Left lung (tissue), 10 donors: ENCODE data around the gene SETMAR. TPM values are rescaled to one million over a fixed set of nuclear protein-coding genes. Genes with fewer than 3 reads are reported as not detected.
A peak's percentile ranks its signal among the peaks of the same experiment; 100 is the strongest.
"Not testable (repeated sequence)": the region's sequence is repeated elsewhere in the genome, so short reads cannot be mapped to it uniquely, and the experiment has no call there.

Experiments used
- ATAC-seq: fragments of 200-7000 bp; cut with Tn5 transposase; one replicate; pipeline ENCODE4 v1.9.1; 2020; ENCODE audit warnings: moderate library complexity
- DNase-seq, 4 donors: peaks; one replicate each; pipeline ENCODE4 v3.0.0-alpha.2; 2013 to 2020
- H3K27ac ChIP-seq, 2 donors: fragments of 200-600 bp; sonication (generic) in 1 of 2; one replicate each; pipeline versions ENCODE4 v1.5.0 to v1.8.0; 2020 to 2021
- H3K27me3 ChIP-seq, 2 donors: fragments of 200-600 bp; sonication (generic) in 1 of 2; one replicate each; pipeline versions ENCODE4 v1.5.0 to v1.8.0; 2020 to 2021
- H3K36me3 ChIP-seq, 2 donors: fragments of 200-600 bp; sonication (generic) in 1 of 2; one replicate each; pipeline versions ENCODE4 v1.5.0 to v1.8.0; 2020 to 2021
- H3K4me1 ChIP-seq, 2 donors: fragments of 200-600 bp; one replicate each; pipeline ENCODE4 v1.8.0; 2021
- H3K4me3 ChIP-seq, 2 donors: fragments of 200-600 bp; sonication (generic) in 1 of 2; one replicate each; pipeline versions ENCODE4 v1.5.0 to v1.8.0; 2020 to 2021; ENCODE audit warnings: mild to moderate bottlenecking in 1 of 2
- H3K9me3 ChIP-seq, 2 donors: fragments of 200-600 bp; sonication (generic) in 1 of 2; one replicate each; pipeline versions ENCODE4 v1.5.0 to v1.8.0; 2020 to 2021
- intact Hi-C, 2 donors: fragments of 100-400 bp; cut with DNase I; formaldehyde crosslinking; loops; one replicate each; pipeline versions ENCODE4 v1.11.2 to v1.14.2; 2022
- polyA plus RNA-seq, 6 donors: library from polyadenylated mRNA; unstranded; fragments of 120-200 nt; gene quantifications; one replicate each; pipeline ENCODE4 v1.2.1, GENCODE V29; 2013; ENCODE audit not compliant: insufficient read length in 6 of 6
- total RNA-seq, 2 donors: library from RNA; stranded (reverse); fragmentation: NEBNext Ultra II Directional; extraction: Animal tissue kit (Norgen Biotek cat#: 25700); gene quantifications; one replicate each; pipeline ENCODE4 v1.2.1, GENCODE V29; 2021
- TF ChIP-seq, protein P1 (sequence below), 2 donors: fragments of 200-600 bp; sonication (generic) in 1 of 2; IDR thresholded peaks; one replicate each; pipeline versions ENCODE4 v1.5.0 to v1.8.0; 2021; ENCODE audit warnings: antibody characterized with exemption in 2 of 2
- donor health status: DM: no; HTN: yes; CAD: no.
- donor health status: DM: no; HTN: no; CAD: no.

SETMAR gene
- total and polyA plus RNA-seq, 8 donors, result 12.8 to 42.5 (median 37.4) TPM

DNA sequence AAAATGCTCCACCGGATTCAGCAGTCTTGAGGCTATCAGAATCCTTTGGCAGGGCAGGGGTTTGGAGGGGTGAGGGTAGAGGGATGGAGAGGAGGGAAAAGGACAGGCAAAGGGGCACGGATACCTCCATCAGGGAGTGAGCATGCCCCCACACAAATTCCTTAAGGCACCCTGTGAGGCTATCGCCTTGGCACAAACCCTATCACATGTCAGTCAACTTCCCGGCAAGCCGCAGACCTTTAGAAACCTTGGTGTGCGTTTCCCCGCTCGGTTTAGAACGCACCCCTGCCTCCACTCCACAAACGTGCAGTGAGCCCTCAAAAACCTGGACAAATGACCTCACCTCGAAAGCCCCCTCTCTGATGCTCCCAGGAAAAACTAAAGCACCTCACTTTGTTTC lies 422 bp upstream of the SETMAR start:
- no peaks in the 10 kb centered on the region for H3K9me3 ChIP-seq
- ATAC-seq (no peak), DNase-seq (no peak)
- H3K4me3 ChIP-seq, result peak overlapping the region; percentile 59 to 65
- H3K36me3 ChIP-seq, result no peaks in the 10 kb centered on the region
- peak overlapping the region; percentile 90 to 94 for H3K27ac ChIP-seq
- H3K4me1 ChIP-seq, result peaks cover 22 to 23% of the 10 kb centered on the region in 2 donors
- intact Hi-C loops, result no loop called here
- no peaks in the 10 kb centered on the region for H3K27me3 ChIP-seq
- TF ChIP-seq, protein P1, sequence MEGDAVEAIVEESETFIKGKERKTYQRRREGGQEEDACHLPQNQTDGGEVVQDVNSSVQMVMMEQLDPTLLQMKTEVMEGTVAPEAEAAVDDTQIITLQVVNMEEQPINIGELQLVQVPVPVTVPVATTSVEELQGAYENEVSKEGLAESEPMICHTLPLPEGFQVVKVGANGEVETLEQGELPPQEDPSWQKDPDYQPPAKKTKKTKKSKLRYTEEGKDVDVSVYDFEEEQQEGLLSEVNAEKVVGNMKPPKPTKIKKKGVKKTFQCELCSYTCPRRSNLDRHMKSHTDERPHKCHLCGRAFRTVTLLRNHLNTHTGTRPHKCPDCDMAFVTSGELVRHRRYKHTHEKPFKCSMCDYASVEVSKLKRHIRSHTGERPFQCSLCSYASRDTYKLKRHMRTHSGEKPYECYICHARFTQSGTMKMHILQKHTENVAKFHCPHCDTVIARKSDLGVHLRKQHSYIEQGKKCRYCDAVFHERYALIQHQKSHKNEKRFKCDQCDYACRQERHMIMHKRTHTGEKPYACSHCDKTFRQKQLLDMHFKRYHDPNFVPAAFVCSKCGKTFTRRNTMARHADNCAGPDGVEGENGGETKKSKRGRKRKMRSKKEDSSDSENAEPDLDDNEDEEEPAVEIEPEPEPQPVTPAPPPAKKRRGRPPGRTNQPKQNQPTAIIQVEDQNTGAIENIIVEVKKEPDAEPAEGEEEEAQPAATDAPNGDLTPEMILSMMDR (IDR thresholded peaks at IDR 0.05), result no peak

DNA sequence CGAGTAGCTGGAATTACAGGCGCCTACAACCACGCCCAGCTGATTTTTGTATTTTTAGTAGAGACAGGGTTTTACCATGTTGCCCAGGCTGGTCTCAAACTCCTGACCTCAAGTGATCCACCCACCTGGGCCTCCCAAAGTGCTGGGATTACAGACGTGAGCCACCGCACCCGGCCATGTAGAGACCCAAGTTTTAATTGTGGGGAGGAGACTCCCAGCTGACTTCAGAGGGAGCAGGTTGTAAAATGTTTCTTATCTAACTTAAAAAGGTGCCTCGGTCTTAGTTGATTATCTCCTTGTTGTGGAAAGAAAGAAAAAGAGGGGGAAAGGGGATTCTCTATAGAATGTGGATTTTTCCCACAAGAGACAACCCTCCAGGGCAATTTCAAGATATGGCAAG lies 2.0 kb downstream of the SETMAR start:
- H3K4me1 ChIP-seq, result peaks cover 22 to 30% of the 10 kb centered on the region in 2 donors

DNA sequence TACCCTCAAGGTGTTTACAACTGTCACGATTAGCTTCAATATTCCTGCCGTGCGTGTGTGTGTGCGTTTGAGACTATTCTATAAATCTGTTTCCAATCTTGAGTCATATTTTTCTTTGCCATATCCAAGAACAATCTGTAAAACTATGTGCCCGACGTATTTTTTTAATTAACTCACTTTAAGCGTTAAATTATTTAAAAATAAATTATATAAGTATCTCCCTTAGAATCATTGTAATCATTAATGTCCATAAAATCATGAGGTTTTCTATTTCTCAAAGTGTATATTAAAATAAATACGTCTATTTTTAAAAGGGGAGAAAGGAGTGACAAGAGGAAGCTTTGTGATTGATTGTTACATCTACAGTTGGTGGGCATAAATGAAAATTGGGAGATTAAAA lies 2.9 kb downstream of the SETMAR start:
- intact Hi-C loops, result no loop called here
- peaks cover 22 to 30% of the 10 kb centered on the region in 2 donors for H3K4me1 ChIP-seq

More for the DNA sequence above, 2.0 kb downstream of the SETMAR start:
- ATAC-seq, H3K36me3 ChIP-seq, DNase-seq, H3K4me3 ChIP-seq, H3K27ac ChIP-seq, intact Hi-C loops, H3K9me3 ChIP-seq, H3K27me3 ChIP-seq: not testable (repeated sequence)

DNA sequence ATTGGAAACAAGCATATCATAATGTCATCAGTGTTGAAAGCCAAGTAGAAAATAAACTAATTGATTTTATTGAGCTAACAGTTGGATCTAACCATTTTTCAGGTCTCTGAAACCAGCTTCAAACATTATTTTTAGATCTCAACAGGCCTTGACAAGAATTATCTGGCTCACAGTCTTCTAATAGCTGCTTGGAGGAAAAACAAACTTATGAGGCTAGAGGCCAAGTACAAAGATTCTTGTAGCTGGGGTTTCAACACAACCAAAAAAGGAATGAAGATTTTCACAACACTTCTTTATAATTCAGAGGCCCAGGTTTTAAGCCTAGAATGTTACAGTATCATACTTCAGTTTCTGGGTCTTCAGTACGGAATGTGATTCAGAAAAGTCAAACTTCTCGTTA lies 3.7 kb downstream of the SETMAR start:
- no peaks in the 10 kb centered on the region for H3K9me3 ChIP-seq
- TF ChIP-seq, protein P1 (IDR thresholded peaks at IDR 0.05), result no peak
- ATAC-seq (no peak), DNase-seq (peak in 2 of 4 donors; percentile 49 to 61)
- intact Hi-C loops, result no loop called here
- H3K4me1 ChIP-seq, result peaks cover 22 to 30% of the 10 kb centered on the region in 2 donors
- no peaks in the 10 kb centered on the region for H3K27me3 ChIP-seq
- no peaks in the 10 kb centered on the region for H3K36me3 ChIP-seq
- H3K27ac ChIP-seq, result peak overlapping the region; percentile 9 to 60
- no peak overlapping the region for H3K4me3 ChIP-seq

More for the DNA sequence above, 2.9 kb downstream of the SETMAR start:
- no peak for DNase-seq
- TF ChIP-seq, protein P1 (IDR thresholded peaks at IDR 0.05), result no peak
- H3K36me3 ChIP-seq, result no peaks in the 10 kb centered on the region
- no peaks in the 10 kb centered on the region for H3K27me3 ChIP-seq
- no peak for ATAC-seq
- no peak overlapping the region for H3K4me3 ChIP-seq
- H3K9me3 ChIP-seq, result no peaks in the 10 kb centered on the region
- H3K27ac ChIP-seq, result peak overlapping the region; percentile 9 to 60

DNA sequence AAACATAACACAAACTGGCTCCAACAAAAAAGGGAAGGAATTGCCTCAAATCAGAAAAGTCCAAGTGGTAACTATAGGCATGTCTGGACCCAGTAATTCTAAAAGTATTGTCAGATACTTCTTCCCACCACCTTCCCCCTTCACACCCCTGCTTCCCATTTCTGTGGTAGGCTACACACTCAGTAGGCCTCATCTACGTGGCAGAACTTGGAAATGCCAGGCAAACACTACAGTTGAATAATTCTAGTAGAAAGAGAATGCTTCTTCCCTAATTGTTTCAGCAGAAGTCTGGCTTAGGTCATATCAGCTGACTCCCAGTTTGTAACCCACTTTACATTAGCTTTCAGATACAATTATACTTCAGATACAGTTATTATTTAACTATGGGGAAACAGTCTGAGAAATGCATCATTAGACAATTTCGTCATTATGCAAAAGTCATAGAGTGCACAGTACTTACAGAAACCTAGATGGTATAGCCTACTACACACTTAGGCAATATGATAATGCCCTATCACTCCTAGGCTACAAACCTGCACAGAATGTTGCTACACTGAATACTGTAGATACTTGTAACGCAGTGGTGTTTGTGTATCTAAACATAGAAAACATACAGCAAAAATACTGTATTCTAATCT lies 6.4 kb downstream of the SETMAR start:
- H3K27me3 ChIP-seq, result no peaks in the 10 kb centered on the region
- H3K4me3 ChIP-seq, result no peak overlapping the region
- TF ChIP-seq, protein P1 (IDR thresholded peaks at IDR 0.05), result no peak
- intact Hi-C loops, result no loop called here
- DNase-seq (peak in 1 of 4 donors; percentile 38), ATAC-seq (peak; percentile 61)
- H3K27ac ChIP-seq, result peak overlapping the region in 1 of 2 donors; percentile 19
- H3K9me3 ChIP-seq, result no peaks in the 10 kb centered on the region
- peaks cover 12 to 21% of the 10 kb centered on the region in 2 donors for H3K4me1 ChIP-seq
- H3K36me3 ChIP-seq, result peaks cover 0 to 10% of the 10 kb centered on the region in 2 donors
